A549 (cell line): ENCODE data around the gene RTRAF.

Experiments used
- CTCF ChIP-seq: fragments of >200 bp; sonication (Bioruptor Twin); formaldehyde crosslinking; IDR thresholded peaks from 3 replicates; pipeline ENCODE4 v1.5.1; 2016
- HES2 ChIP-seq: fragments of >200 bp; sonication (Bioruptor Twin); formaldehyde crosslinking; IDR thresholded peaks from 2 replicates; pipeline ENCODE4 v1.6.1; 2016

GRCh38 chr14:52007211-52007610 is 17.9 kb downstream of the RTRAF start:
- TF ChIP-seq HES2 (no peak), CTCF (no peak)
